GM20000 (cell line): ENCODE results near the gene KIF2C.

Source experiments
- DNase-seq: peaks from one replicate; pipeline ENCODE4 v3.0.0; 2012; ENCODE audit warnings: low spot score
- CTCF ChIP-seq: IDR thresholded peaks from 2 replicates; pipeline ENCODE4 v1.5.1; 2012; ENCODE audit warnings: mild to moderate bottlenecking, control low read depth; ENCODE audit errors: extremely low read depth, missing control alignments

Gene KIF2C

GRCh38 chr1:44775930-44776729, 36.5 kb downstream of the KIF2C start:
- DNase-seq, result no peak

GRCh38 chr1:44776730-44777068, 37.1 kb downstream of the KIF2C start:
- no peak for TF ChIP-seq CTCF
- no peak for DNase-seq

More at GRCh38 chr1:44775930-44776729, 36.5 kb downstream of the KIF2C start:
- TF ChIP-seq CTCF, result no peak

- DNase-seq, result no peak
- TF ChIP-seq CTCF, result no peak
Observed at GRCh38 chr1:44777547-44777946, 37.9 kb downstream of the KIF2C start.

- no peak for DNase-seq
- TF ChIP-seq CTCF, result no peak
Observed at GRCh38 chr1:44777969-44778635, 38.5 kb downstream of the KIF2C start.

DNA sequence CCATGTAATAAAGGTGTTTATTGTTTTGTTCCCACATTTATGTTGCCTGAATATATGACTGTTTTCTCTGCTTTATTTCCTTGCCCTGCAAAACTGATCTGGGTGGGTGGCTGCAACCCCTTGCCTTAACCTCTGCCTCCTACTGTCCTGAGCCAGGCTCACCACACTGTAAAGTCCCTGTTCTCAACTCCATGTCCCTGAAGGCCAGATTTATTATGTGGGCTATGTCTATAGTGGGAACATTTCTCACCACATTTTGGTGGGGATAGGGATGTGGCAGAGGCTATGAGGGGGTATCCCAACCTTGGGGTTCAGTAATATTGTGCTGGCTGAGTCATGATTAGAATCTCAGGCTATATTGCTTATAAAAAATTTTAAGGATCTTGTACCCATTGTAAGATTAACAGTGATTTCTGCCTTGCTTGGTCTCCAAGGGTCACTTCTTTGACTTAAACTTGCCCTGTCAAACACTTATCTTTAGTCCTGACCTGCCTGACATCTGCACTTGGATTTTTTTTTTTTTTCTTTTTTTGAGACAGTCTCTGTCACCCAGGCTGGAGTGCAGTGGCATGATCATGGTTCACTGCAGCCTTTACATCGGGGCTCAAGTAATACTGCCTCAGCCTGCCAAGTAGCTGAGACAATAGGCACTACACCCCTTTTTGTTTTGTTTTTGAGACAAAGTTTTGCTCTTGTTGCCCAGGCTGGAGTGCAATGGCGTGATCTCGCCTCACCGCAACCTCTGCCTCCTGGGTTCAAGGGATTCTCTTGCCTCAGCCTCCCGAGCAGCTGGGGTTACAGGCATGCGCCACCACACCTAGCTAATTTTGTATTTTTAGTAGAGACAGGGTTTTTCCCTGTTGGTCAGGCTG, 39.3 kb downstream of the KIF2C start:
- TF ChIP-seq CTCF, result no peak
- DNase-seq, result no peak

- no peak for TF ChIP-seq CTCF
- DNase-seq, result no peak
Observed at GRCh38 chr1:44780583-44781121, 41.0 kb downstream of the KIF2C start.
